PC-3 (cell line): ENCODE results near the gene ABHD13. TPM values are rescaled to one million over a fixed set of nuclear protein-coding genes. Genes with fewer than 3 reads are reported as not detected.

Experiments
- ATAC-seq: fragments of 200-7000 bp; cut with Tn5 transposase; 2 replicates; pipeline ENCODE4 v1.9.1; 2020; ENCODE audit warnings: mild to moderate bottlenecking, moderate library complexity
- BruUV-seq: library from RNA; stranded (reverse); fragments of 400-500 nt; replicated peaks from 2 replicates; lab custom pipeline; 2021; lab: Mats Ljungman, UMichigan
- CTCF ChIA-PET: fragments of 300-600 bp; sonication (Branson Sonifier 250); formaldehyde crosslinking; loops from one replicate; lab custom pipeline; 2022; ENCODE audit warnings: antibody characterized with exemption; lab: Charles Lee
- POLR2A ChIA-PET: fragments of 300-600 bp; sonication (Branson Sonifier 250); formaldehyde crosslinking; loops from one replicate; lab custom pipeline; 2022; ENCODE audit warnings: antibody characterized with exemption; ENCODE audit not compliant: unreplicated experiment; lab: Charles Lee
- DNase-seq: peaks from one replicate; pipeline ENCODE4 v3.0.0-alpha.2; 2015
- H2AFZ ChIP-seq: fragments of 300-600 bp; sonication (generic); 2 replicates; pipeline ENCODE4 v1.6.0; 2016; ENCODE audit warnings: antibody characterized with exemption, low read length
- H3F3A ChIP-seq: fragments of 300-600 bp; sonication (generic); one replicate; pipeline ENCODE4 v1.6.0; 2017; ENCODE audit warnings: antibody characterized with exemption, low read length, control low read depth, mild to moderate bottlenecking; ENCODE audit not compliant: unreplicated experiment
- H3K27ac ChIP-seq: fragments of 300-600 bp; sonication (generic); 2 replicates; pipeline ENCODE4 v1.5.1; 2016; ENCODE audit warnings: mild to moderate bottlenecking, low read length
- H3K27me3 ChIP-seq: fragments of 300-600 bp; sonication (generic); 2 replicates; pipeline ENCODE4 v1.6.1; 2016; ENCODE audit warnings: low read length, mixed read lengths
- H3K36me3 ChIP-seq: fragments of 300-600 bp; sonication (generic); 2 replicates; pipeline ENCODE4 v1.6.1; 2016; ENCODE audit warnings: low read depth, mixed run types, low read length, mixed read lengths
- H3K4me1 ChIP-seq: fragments of 300-600 bp; sonication (generic); 2 replicates; pipeline ENCODE4 v1.5.1; 2016; ENCODE audit warnings: low read length; ENCODE audit not compliant: insufficient read depth
- H3K4me2 ChIP-seq: fragments of 300-600 bp; sonication (generic); 2 replicates; pipeline ENCODE4 v1.6.0; 2016; ENCODE audit warnings: low read length
- H3K4me3 ChIP-seq: fragments of 300-600 bp; sonication (generic); 2 replicates; pipeline ENCODE4 v1.5.1; 2016; ENCODE audit warnings: mild to moderate bottlenecking, low read length, mixed read lengths
- H3K79me2 ChIP-seq: fragments of 300-600 bp; sonication (generic); 2 replicates; pipeline ENCODE4 v1.6.1; 2017; ENCODE audit warnings: low read length, mixed read lengths
- H3K9ac ChIP-seq: fragments of 300-600 bp; sonication (generic); 2 replicates; pipeline ENCODE4 v1.6.0; 2016; ENCODE audit warnings: mild to moderate bottlenecking, low read length
- H3K9me2 ChIP-seq: fragments of 300-600 bp; sonication (generic); replicated peaks from 2 replicates; pipeline ENCODE4 v1.6.1; 2016; ENCODE audit warnings: mixed run types, low read length, mixed read lengths
- H3K9me3 ChIP-seq: fragments of 300-600 bp; sonication (generic); 2 replicates; pipeline ENCODE4 v1.6.1; 2016; ENCODE audit warnings: low read length, mixed read lengths
- H4K20me1 ChIP-seq: fragments of 300-600 bp; sonication (generic); 2 replicates; pipeline ENCODE4 v1.6.1; 2016; ENCODE audit warnings: low read length, mixed read lengths
- CTCF ChIP-seq: fragments of 300-600 bp; sonication (generic); conservative IDR thresholded peaks from 2 replicates; pipeline ENCODE4 v1.5.1; 2017; ENCODE audit warnings: antibody characterized with exemption, low read depth, mild to moderate bottlenecking, low read length
- EZH2 ChIP-seq: fragments of 300-600 bp; sonication (generic); IDR thresholded peaks from one replicate; pipeline ENCODE4 v1.6.1; 2017; ENCODE audit warnings: antibody characterized with exemption, mild to moderate bottlenecking, low read length; ENCODE audit not compliant: unreplicated experiment
- EZH2phosphoT487 ChIP-seq: fragments of 300-600 bp; sonication (generic); IDR thresholded peaks from 2 replicates; pipeline ENCODE4 v1.6.1; 2018; ENCODE audit warnings: mild to moderate bottlenecking, antibody characterized with exemption, low read length, borderline replicate concordance
- intact Hi-C: fragments of 100-400 bp; cut with micrococcal nuclease; formaldehyde crosslinking; loops from 2 replicates; pipeline ENCODE4 v1.9.0; 2023
- total RNA-seq: library from RNA; depleted of rRNA; stranded (reverse); fragments of >200 nt; gene quantifications from 2 replicates; pipeline ENCODE4 v1.2.3, GENCODE V29; 2014

Gene ABHD13
- total RNA-seq, 1 experiment from 2014 or later = 3.9 TPM

DNA sequence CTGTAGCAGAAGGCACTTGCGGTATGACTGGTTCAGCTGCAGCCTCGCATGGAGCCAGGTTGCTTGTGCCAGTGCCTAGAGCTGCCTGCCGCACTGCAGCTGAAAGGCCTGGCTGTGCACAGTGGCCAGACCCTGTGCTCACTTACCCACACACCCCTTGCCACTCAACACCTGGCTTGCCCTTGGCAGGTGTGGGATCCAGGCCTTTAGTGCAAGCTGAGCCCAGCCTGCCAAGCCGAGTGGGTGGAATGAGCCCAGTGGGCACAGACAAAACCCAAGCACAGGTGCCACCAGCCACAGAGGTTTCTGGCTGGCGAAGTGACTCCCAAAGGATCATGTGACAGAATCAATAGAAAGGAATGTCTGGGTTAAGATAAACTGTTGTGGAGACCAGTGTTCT lies 22.3 kb upstream of the ABHD13 start:
- H3K4me1 ChIP-seq = peaks cover 5% of the 10 kb centered on the region; the same call in 1 of the 2 replicates
- TF ChIP-seq CTCF (no peak), EZH2 (no peak), EZH2phosphoT487 (no peak)
- POLR2A ChIA-PET = no interaction called here

DNA sequence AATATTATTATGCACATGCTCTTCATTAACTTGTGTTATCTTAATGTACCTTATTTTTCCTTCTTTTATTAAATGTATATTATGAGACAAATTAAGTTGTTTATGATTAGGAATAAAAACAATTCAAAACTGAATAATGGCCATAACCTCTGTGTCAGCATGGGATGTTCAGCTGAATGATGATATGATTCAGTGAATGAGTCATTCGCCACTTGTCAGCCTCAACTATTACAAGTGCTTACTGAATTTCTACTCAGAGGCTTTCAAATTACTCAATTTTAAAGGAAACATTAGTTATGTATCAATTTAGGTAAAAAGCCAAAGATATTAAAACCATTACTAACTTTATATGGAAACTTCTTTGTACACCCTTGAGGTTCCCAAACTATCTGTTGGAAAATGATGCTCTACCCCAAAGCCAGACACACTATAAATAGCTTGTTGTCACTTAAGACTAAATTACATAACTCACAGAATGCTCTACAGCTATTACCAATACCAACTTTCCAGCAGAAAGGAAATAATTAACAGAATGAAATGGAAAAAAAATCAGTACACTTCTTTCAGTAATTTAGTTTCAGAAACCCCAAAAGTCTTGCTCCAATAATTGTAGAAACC lies 17.3 kb upstream of the ABHD13 start:
- intact Hi-C loops = no loop called here
- CTCF ChIA-PET = no interaction called here
- BruUV-seq = no TSS peak
- no peak overlapping the region for H3K4me3 ChIP-seq
- H3K9me2 ChIP-seq = no peaks in the 10 kb centered on the region
- H3K27ac ChIP-seq = no peak overlapping the region
- POLR2A ChIA-PET = no interaction called here
- H4K20me1 ChIP-seq = no peaks in the 10 kb centered on the region
- no peak for TF ChIP-seq EZH2
- no peak for TF ChIP-seq EZH2phosphoT487
- TF ChIP-seq CTCF = no peak
- no peaks in the 10 kb centered on the region for H3F3A ChIP-seq
- no peak overlapping the region for H3K9ac ChIP-seq
- no peaks in the 10 kb centered on the region for H3K36me3 ChIP-seq
- H3K9me3 ChIP-seq = no peaks in the 10 kb centered on the region
- H3K79me2 ChIP-seq = no peaks in the 10 kb centered on the region
- H3K4me2 ChIP-seq = no peak overlapping the region
- H2AFZ ChIP-seq = no peak overlapping the region
- H3K27me3 ChIP-seq = no peaks in the 10 kb centered on the region
- ATAC-seq (peak; percentile 66), DNase-seq (peak; percentile 61)
- H3K4me1 ChIP-seq = peaks cover 9% of the 10 kb centered on the region; the same call in 1 of the 2 replicates

More for the DNA sequence above, 22.3 kb upstream of the ABHD13 start:
- Histone ChIP-seq H3F3A (no peaks in the 10 kb centered on the region), H3K4me3 (no peak overlapping the region), H3K9me2 (no peaks in the 10 kb centered on the region), H4K20me1 (no peaks in the 10 kb centered on the region), H3K9ac (no peak overlapping the region), H3K27me3 (no peaks in the 10 kb centered on the region), H3K27ac (no peak overlapping the region), H3K4me2 (no peak overlapping the region), H3K9me3 (no peaks in the 10 kb centered on the region), H3K79me2 (no peaks in the 10 kb centered on the region), H3K36me3 (no peaks in the 10 kb centered on the region), H2AFZ (no peak overlapping the region)
- CTCF ChIA-PET = no interaction called here
- no peak for ATAC-seq
- no peak for DNase-seq
- intact Hi-C loops = no loop called here
- no TSS peak for BruUV-seq

GRCh38 chr13:108210551-108210950 lies 7.6 kb upstream of the ABHD13 start:
- no TSS peak for BruUV-seq
- no peak overlapping the region for H3K27ac ChIP-seq
- DNase-seq (no peak), ATAC-seq (no peak)
- H3K9me3 ChIP-seq = no peaks in the 10 kb centered on the region
- intact Hi-C loops = loop anchor here (10.0 kb wide), 1 partner anchor 346 kb away; a partner anchor contains a TSS
- TF ChIP-seq CTCF = no peak
- no peak for TF ChIP-seq EZH2
- no peak for TF ChIP-seq EZH2phosphoT487
- no peak overlapping the region for H3K9ac ChIP-seq
- no peaks in the 10 kb centered on the region for H3K9me2 ChIP-seq
- CTCF ChIA-PET = no interaction called here
- no peak overlapping the region for H3K4me3 ChIP-seq
- no peak overlapping the region for H3K4me2 ChIP-seq
- POLR2A ChIA-PET = no interaction called here
- no peaks in the 10 kb centered on the region for H3K36me3 ChIP-seq
- H3F3A ChIP-seq = no peaks in the 10 kb centered on the region
- no peak overlapping the region for H2AFZ ChIP-seq
- H3K79me2 ChIP-seq = peaks cover 8% of the 10 kb centered on the region; the same call in 1 of the 2 replicates
- H3K27me3 ChIP-seq = no peaks in the 10 kb centered on the region
- H3K4me1 ChIP-seq = peaks cover 12% of the 10 kb centered on the region; the same call in 1 of the 2 replicates
- no peaks in the 10 kb centered on the region for H4K20me1 ChIP-seq
